CD4-positive, alpha-beta memory T cell (primary cell): ENCODE measurements around the gene STARD5. TPM values are rescaled to one million over a fixed set of nuclear protein-coding genes. Genes with fewer than 3 reads are reported as not detected.
A peak's percentile ranks its signal among the peaks of the same experiment; 100 is the strongest.

Experiments used
- CTCF ChIA-PET: fragments of 350-600 bp; sonication (Branson Sonifier 250); formaldehyde crosslinking; loops from one replicate; lab custom pipeline; 2021; ENCODE audit warnings: inconsistent platforms; ENCODE audit not compliant: partially characterized antibody; lab: Charles Lee
- POLR2A ChIA-PET: fragments of 350-600 bp; sonication (Branson Sonifier 250); formaldehyde crosslinking; loops from one replicate; lab custom pipeline; 2021; ENCODE audit not compliant: partially characterized antibody; lab: Charles Lee
- DNase-seq, 5 donors: peaks; one replicate each; pipeline versions ENCODE4 v3.0.0 to v3.0.0-alpha.2; 2020 to 2022; ENCODE audit warnings: mixed read lengths in 1 of 5
- H3K27ac ChIP-seq: one replicate; pipeline ENCODE4 v1.7.0; 2013; ENCODE audit warnings: low read depth, low read length
- H3K27me3 ChIP-seq: 2 replicates; pipeline ENCODE4 v1.7.0; 2013; ENCODE audit warnings: mild to moderate bottlenecking, low read length, moderate library complexity; ENCODE audit not compliant: insufficient read depth
- H3K36me3 ChIP-seq: 2 replicates; pipeline ENCODE4 v1.7.0; 2013; ENCODE audit warnings: mild to moderate bottlenecking, low read length, moderate library complexity; ENCODE audit not compliant: insufficient read depth
- H3K4me1 ChIP-seq: 2 replicates; pipeline ENCODE4 v1.7.0; 2013; ENCODE audit warnings: mild to moderate bottlenecking, low read length, moderate library complexity; ENCODE audit not compliant: insufficient read depth
- H3K4me3 ChIP-seq, 2 donors: one replicate each; pipeline ENCODE4 v1.7.0; 2013; ENCODE audit warnings: low read length in 2 of 2, mild to moderate bottlenecking in 1 of 2
- H3K9me3 ChIP-seq, 2 donors: one replicate each; pipeline ENCODE4 v1.7.0; 2013; ENCODE audit warnings: low read length in 2 of 2, control low read depth in 1 of 2; ENCODE audit not compliant: control insufficient read depth in 1 of 2
- H3K27ac Mint-ChIP-seq, 7 donors: one replicate each; pipeline ENCODE4 v1.8.0; 2020 to 2021; ENCODE audit warnings: mixed read lengths in 7 of 7, mild to moderate bottlenecking in 6 of 7, inconsistent platforms in 3 of 7, moderate library complexity in 3 of 7
- H3K27me3 Mint-ChIP-seq, 2 donors: one replicate each; pipeline ENCODE4 v1.8.0; 2020 to 2021; ENCODE audit warnings: mixed read lengths in 2 of 2
- H3K36me3 Mint-ChIP-seq, 2 donors: one replicate each; pipeline ENCODE4 v1.8.0; 2020 to 2021; ENCODE audit warnings: mixed read lengths in 2 of 2, inconsistent platforms in 1 of 2, mild to moderate bottlenecking in 1 of 2
- H3K4me1 Mint-ChIP-seq, 4 donors: one replicate each; pipeline ENCODE4 v1.8.0; 2020 to 2021; ENCODE audit warnings: mixed read lengths in 4 of 4, mild to moderate bottlenecking in 1 of 4
- H3K4me3 Mint-ChIP-seq, 8 donors: one replicate each; pipeline ENCODE4 v1.8.0; 2020 to 2021; ENCODE audit warnings: mixed read lengths in 8 of 8, mild to moderate bottlenecking in 7 of 8, moderate library complexity in 6 of 8, inconsistent platforms in 3 of 8
- H3K9me3 Mint-ChIP-seq, 8 donors: one replicate each; pipeline ENCODE4 v1.8.0; 2020 to 2021; ENCODE audit warnings: mixed read lengths in 8 of 8, mild to moderate bottlenecking in 5 of 8, inconsistent platforms in 3 of 8, moderate library complexity in 1 of 8
- intact Hi-C: fragments of 100-400 bp; cut with micrococcal nuclease; formaldehyde crosslinking; loops from one replicate; pipeline ENCODE4 v1.15.1; 2023
- polyA plus RNA-seq, 2 donors: library from polyadenylated mRNA; unstranded; fragments of 300-500 nt; fragmentation: Illumina TruSeq; gene quantifications; one replicate each; pipeline ENCODE4 v1.2.3, GENCODE V29; 2021
- total RNA-seq, 2 experiments: library from RNA; stranded (reverse); gene quantifications; one replicate each; pipeline ENCODE4 v1.2.3, GENCODE V29; 2021

Gene STARD5
- total and polyA plus RNA-seq, 4 experiments from 2014 or later = 1.9 to 8.0 (median 4.4) TPM

DNA sequence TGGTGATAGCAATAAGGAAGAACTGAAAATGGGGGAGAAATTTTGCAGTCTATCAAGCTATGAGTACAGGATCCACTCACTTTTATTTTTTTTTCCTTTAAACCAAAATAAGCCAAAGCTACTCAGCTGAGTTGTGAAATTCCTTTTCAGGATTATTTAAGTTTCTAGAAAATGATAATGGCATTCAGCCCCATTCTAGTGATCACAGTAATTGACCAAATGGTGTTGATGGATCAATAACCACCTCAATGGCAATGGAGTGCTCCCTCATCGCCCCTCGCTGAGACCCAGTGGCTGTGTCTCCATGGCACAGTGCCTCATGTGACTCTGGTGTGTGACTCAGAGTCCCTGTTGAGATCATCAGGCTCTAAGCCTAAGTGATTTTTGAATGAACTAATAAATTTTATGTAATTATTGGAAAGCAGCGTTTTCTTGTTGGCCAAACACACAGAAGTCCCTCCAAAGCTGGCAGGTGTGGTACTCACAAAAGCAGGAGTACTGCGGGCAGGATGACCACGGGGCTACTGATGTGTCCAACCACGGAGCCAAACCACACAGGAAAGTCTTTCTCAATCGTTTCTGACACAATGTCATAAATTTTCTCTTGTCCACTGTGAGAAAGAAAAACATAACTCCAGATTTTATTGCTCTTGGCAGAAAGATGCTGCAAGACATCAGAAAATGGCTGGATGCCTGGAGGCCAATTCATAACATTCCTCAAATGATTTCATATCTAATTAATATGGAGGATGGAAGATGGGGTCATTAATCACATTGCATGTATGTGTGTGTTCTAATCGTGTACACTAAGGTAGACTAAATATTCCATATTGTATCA lies 14.4 kb upstream of the STARD5 start:
- no peaks in the 10 kb centered on the region for H3K9me3 ChIP-seq
- no peaks in the 10 kb centered on the region for H3K9me3 Mint-ChIP-seq
- H3K4me1 Mint-ChIP-seq = peaks cover 0 to 7% (median 2%) of the 10 kb centered on the region in 4 donors
- H3K27ac ChIP-seq = no peak overlapping the region
- H3K27ac Mint-ChIP-seq = no peak overlapping the region
- H3K36me3 Mint-ChIP-seq = no peaks in the 10 kb centered on the region
- intact Hi-C loops = loop anchor here (10.0 kb wide), 2 partner anchors 56 to 184 kb away; no protein-coding TSS in a partner anchor
- CTCF ChIA-PET = interaction anchor here (0.7 to 7.8 kb wide), 7 partner anchors 11 to 234 kb away, joined by 3 to 142 read pairs (median 9); no protein-coding TSS in a partner anchor
- H3K4me3 Mint-ChIP-seq = no peak overlapping the region
- no peak for DNase-seq
- no peaks in the 10 kb centered on the region for H3K4me1 ChIP-seq
- POLR2A ChIA-PET = interaction anchor here (1.0 kb wide), 1 partner anchor 11 kb away, joined by 3 read pairs; no protein-coding TSS in a partner anchor
- peaks cover 0 to 2% of the 10 kb centered on the region in 2 donors for H3K27me3 Mint-ChIP-seq
- no peaks in the 10 kb centered on the region for H3K36me3 ChIP-seq
- H3K27me3 ChIP-seq = no peaks in the 10 kb centered on the region
- no peak overlapping the region for H3K4me3 ChIP-seq

DNA sequence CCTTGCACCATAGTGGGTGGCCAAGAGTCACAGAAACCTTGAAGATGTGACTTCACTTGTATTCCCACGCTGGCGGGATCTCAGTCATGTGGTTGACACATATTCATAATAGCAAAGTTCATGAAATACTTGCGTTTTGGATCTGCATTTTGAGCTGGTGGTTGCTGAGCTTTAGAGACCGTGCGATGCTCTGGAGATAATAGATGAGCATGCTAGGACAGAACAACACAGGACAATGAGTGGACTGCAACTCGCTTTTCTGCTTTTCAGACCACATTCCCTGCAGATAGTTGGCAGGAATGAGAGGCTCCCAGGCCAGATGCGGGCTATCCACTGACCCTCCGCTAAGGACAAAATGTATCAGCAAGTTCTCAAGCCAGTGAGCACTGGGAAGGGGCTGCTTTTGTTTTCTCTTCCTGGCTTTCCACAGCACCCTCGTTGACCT lies 13.8 kb upstream of the STARD5 start:
- no peak overlapping the region for H3K27ac Mint-ChIP-seq
- intact Hi-C loops = loop anchor here (10.0 kb wide), 2 partner anchors 57 to 183 kb away; no protein-coding TSS in a partner anchor
- Histone ChIP-seq H3K9me3 (no peaks in the 10 kb centered on the region), H3K4me3 (no peak overlapping the region), H3K4me1 (no peaks in the 10 kb centered on the region), H3K36me3 (no peaks in the 10 kb centered on the region), H3K27me3 (no peaks in the 10 kb centered on the region), H3K27ac (no peak overlapping the region)
- H3K9me3 Mint-ChIP-seq = no peaks in the 10 kb centered on the region
- ChIA-PET CTCF (interaction anchor here (0.7 to 7.8 kb wide), 10 partner anchors 8 to 234 kb away, joined by 3 to 142 read pairs (median 6); no protein-coding TSS in a partner anchor), POLR2A (interaction anchor here (1.0 to 1.3 kb wide), 4 partner anchors 10 to 62 kb away, joined by 3 to 4 read pairs (median 3); no protein-coding TSS in a partner anchor)
- peaks cover 0 to 7% (median 2%) of the 10 kb centered on the region in 4 donors for H3K4me1 Mint-ChIP-seq
- H3K36me3 Mint-ChIP-seq = no peaks in the 10 kb centered on the region
- H3K4me3 Mint-ChIP-seq = no peak overlapping the region
- peaks cover 0 to 2% of the 10 kb centered on the region in 2 donors for H3K27me3 Mint-ChIP-seq
- no peak for DNase-seq

DNA sequence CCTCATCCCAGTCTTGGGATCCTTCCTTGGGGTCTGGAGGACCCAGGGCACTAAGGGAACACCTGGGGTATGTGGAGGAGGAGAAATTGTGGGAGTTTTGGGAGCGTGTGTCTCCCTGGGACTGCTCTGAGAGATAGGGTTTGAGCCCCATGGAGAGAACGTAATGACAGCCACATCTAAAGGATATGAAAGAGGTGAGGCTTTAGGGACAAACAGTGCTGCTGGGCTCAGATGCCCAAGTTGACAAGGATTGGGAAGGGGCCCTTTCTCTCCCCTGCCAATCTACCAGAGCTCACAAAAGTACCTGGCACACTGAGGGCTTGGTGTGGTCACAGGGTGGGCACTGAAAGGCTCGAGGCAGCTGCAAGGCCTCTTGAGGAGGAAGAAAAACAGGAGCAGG lies 13.3 kb upstream of the STARD5 start:
- H3K4me3 ChIP-seq = no peak overlapping the region
- no peaks in the 10 kb centered on the region for H3K4me1 ChIP-seq
- H3K36me3 Mint-ChIP-seq = no peaks in the 10 kb centered on the region
- peaks cover 0 to 7% (median 2%) of the 10 kb centered on the region in 4 donors for H3K4me1 Mint-ChIP-seq
- no peak overlapping the region for H3K27ac ChIP-seq
- ChIA-PET CTCF (interaction anchor here (0.6 to 7.8 kb wide), 23 partner anchors 9 to 229 kb away, joined by 3 to 142 read pairs (median 5); no protein-coding TSS in a partner anchor), POLR2A (interaction anchor here (1.0 to 1.3 kb wide), 5 partner anchors 10 to 62 kb away, joined by 3 to 4 read pairs (median 3); no protein-coding TSS in a partner anchor)
- H3K27me3 ChIP-seq = no peaks in the 10 kb centered on the region
- H3K4me3 Mint-ChIP-seq = no peak overlapping the region
- H3K36me3 ChIP-seq = no peaks in the 10 kb centered on the region
- intact Hi-C loops = loop anchor here (10.0 kb wide), 2 partner anchors 58 to 182 kb away; no protein-coding TSS in a partner anchor
- H3K27me3 Mint-ChIP-seq = peaks cover 0 to 2% of the 10 kb centered on the region in 2 donors
- H3K9me3 ChIP-seq = no peaks in the 10 kb centered on the region
- no peak for DNase-seq
- no peak overlapping the region for H3K27ac Mint-ChIP-seq
- no peaks in the 10 kb centered on the region for H3K9me3 Mint-ChIP-seq

DNA sequence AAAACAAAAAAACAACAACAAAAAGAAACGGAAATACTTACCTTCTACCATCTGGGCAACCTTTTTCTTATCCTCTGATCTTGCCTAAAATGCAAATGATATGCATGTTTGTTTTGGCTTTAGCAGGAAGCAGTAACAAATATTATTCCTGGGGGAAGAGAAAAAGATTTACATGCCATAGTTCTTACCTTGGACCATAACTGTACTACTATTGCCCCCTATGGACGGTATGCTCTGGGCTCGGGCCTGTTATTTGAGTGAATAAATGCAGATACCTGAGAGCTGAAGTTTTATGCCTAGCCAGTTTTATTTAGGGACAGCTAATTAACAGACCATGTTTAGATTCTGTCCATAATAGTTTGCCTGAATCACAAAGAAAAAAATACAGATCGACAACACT lies 12.6 kb upstream of the STARD5 start:
- Histone ChIP-seq H3K27ac (no peak overlapping the region), H3K9me3 (no peaks in the 10 kb centered on the region), H3K27me3 (no peaks in the 10 kb centered on the region), H3K4me3 (no peak overlapping the region), H3K36me3 (no peaks in the 10 kb centered on the region), H3K4me1 (no peaks in the 10 kb centered on the region)
- DNase-seq = peak in 4 of 5 donors; percentile 31 to 54 (median 40)
- Mint-ChIP-seq H3K36me3 (no peaks in the 10 kb centered on the region), H3K9me3 (no peaks in the 10 kb centered on the region), H3K4me1 (peaks cover 0 to 7% (median 2%) of the 10 kb centered on the region in 4 donors), H3K27me3 (peaks cover 0 to 2% of the 10 kb centered on the region in 2 donors), H3K27ac (peak overlapping the region in 2 of 7 donors; percentile 28 to 77), H3K4me3 (peak overlapping the region in 1 of 8 donors; percentile 17)
- ChIA-PET CTCF (interaction anchor here (0.6 to 7.8 kb wide), 22 partner anchors 9 to 229 kb away, joined by 3 to 142 read pairs (median 6); no protein-coding TSS in a partner anchor), POLR2A (interaction anchor here (1.1 to 2.2 kb wide), 3 partner anchors 31 to 40 kb away, joined by 3 to 7 read pairs (median 4); no protein-coding TSS in a partner anchor)
- intact Hi-C loops = loop anchor here (1.0 to 10.0 kb wide), 3 partner anchors 58 to 182 kb away; no protein-coding TSS in a partner anchor

DNA sequence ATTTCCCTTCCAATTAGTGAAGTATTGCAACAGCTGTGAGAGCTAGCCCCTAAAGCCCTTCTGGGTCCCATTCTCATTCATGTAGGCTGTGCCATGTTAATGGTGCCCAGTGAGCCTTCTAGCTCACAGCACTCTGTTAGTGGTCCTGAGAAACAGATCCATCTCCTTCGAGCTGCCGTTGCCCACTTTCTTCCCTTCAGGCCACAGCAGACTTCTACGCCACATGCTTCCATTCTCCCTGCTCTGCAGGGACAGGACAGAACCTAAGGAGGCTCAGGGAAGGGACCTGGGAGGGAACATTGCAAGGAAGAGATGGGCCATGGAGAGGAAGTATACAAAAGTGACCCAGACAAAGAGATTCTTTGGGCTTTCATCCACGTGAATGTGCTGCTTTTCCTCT lies 11.7 kb upstream of the STARD5 start:
- Mint-ChIP-seq H3K36me3 (no peaks in the 10 kb centered on the region), H3K27ac (no peak overlapping the region), H3K9me3 (no peaks in the 10 kb centered on the region), H3K4me1 (peaks cover 0 to 7% (median 2%) of the 10 kb centered on the region in 4 donors), H3K27me3 (no peaks in the 10 kb centered on the region), H3K4me3 (no peak overlapping the region)
- no peaks in the 10 kb centered on the region for H3K27me3 ChIP-seq
- H3K36me3 ChIP-seq = no peaks in the 10 kb centered on the region
- intact Hi-C loops = loop anchor here (1.0 to 10.0 kb wide), 3 partner anchors 59 to 181 kb away; no protein-coding TSS in a partner anchor
- POLR2A ChIA-PET = interaction anchor here (0.8 to 2.2 kb wide), 5 partner anchors 12 to 60 kb away, joined by 3 to 7 read pairs (median 4); partner anchors contain the start of gene STARD5
- H3K9me3 ChIP-seq = no peaks in the 10 kb centered on the region
- CTCF ChIA-PET = interaction anchor here (0.9 to 7.8 kb wide), 18 partner anchors 9 to 230 kb away, joined by 3 to 142 read pairs (median 6); no protein-coding TSS in a partner anchor
- no peak overlapping the region for H3K27ac ChIP-seq
- DNase-seq = no peak
- H3K4me1 ChIP-seq = no peaks in the 10 kb centered on the region
- H3K4me3 ChIP-seq = no peak overlapping the region

DNA sequence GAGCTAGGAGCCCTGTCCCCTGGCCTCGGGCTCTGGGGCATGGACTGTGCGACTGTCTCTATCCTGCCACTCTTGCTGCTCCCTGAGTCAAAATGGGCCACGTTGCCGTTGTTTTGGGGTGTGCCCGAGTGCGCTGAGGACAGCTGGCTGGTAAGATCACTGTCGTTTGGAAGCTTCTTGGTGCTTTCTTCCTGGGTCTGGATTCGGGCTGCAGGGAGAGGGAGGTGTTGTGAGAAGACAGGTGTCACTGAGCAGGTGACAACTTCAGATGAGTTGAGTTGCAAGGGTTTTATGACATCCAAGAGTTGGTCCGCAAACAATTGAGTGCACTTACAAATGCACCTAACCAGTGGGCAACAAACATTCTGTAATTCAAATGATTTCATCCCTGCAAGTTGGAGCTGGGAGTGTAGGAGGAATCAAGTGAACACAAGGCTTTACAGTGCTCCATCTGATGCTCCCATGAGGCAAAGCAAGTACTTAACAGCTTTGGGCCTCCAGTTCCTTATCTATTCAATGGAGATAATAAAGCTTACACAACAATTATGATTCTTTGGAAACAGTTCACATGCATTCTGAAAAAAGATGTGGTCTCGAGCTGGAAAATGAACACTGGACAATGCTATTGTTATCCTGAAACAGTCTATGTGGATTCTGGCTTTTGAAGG lies 11.0 kb upstream of the STARD5 start:
- Mint-ChIP-seq H3K36me3 (no peaks in the 10 kb centered on the region), H3K9me3 (no peaks in the 10 kb centered on the region), H3K4me3 (no peak overlapping the region), H3K27me3 (no peaks in the 10 kb centered on the region), H3K27ac (peak overlapping the region in 2 of 7 donors; percentile 25 to 36), H3K4me1 (peaks cover 0 to 7% (median 3%) of the 10 kb centered on the region in 4 donors)
- Histone ChIP-seq H3K36me3 (no peaks in the 10 kb centered on the region), H3K9me3 (no peaks in the 10 kb centered on the region), H3K27me3 (no peaks in the 10 kb centered on the region), H3K4me1 (no peaks in the 10 kb centered on the region), H3K27ac (no peak overlapping the region), H3K4me3 (no peak overlapping the region)
- intact Hi-C loops = loop anchor here (10.0 kb wide), 2 partner anchors 60 to 180 kb away; no protein-coding TSS in a partner anchor
- ChIA-PET CTCF (interaction anchor here (0.7 to 7.8 kb wide), 18 partner anchors 10 to 229 kb away, joined by 3 to 142 read pairs (median 5); no protein-coding TSS in a partner anchor), POLR2A (interaction anchor here (0.6 to 2.2 kb wide), 6 partner anchors 11 to 60 kb away, joined by 3 to 7 read pairs (median 4); partner anchors contain the start of gene STARD5)
- DNase-seq = no peak
